ENCODE measurements around the gene FAT1. TPM values are rescaled to one million over a fixed set of nuclear protein-coding genes. Genes with fewer than 3 reads are reported as not detected.

The FAT1 gene
- total and polyA plus RNA-seq, 9 of the 15 experiments (the other 6 are each of a cell fraction or from before 2014, with no cell fraction given) = 6.0 to 38.4 (median 21.4) TPM

- Histone ChIP-seq H3K4me3 (no peak overlapping the region), H3K79me2 (ENCODE audit: control insufficient read depth, insufficient read depth, low read length) (no peaks in the 10 kb centered on the region), H4K20me1 (replicated peaks; ENCODE audit: control insufficient read depth, insufficient read depth, low read length) (no peaks in the 10 kb centered on the region), H3K9me3 (replicated peaks; ENCODE audit: control insufficient read depth, insufficient read depth, low read depth, low read length) (no peaks in the 10 kb centered on the region), H3K27ac (ENCODE audit: extremely low read depth, low read depth, low read length) (no peak overlapping the region), H3K4me2 (ENCODE audit: insufficient read depth, low read length) (no peak overlapping the region), H3K36me3 (ENCODE audit: control insufficient read depth, insufficient read depth, low read length) (no peaks in the 10 kb centered on the region), H2AFZ (ENCODE audit: low read depth, low read length) (no peak overlapping the region), H3K4me1 (replicated peaks in 1 of 2; ENCODE audit: control insufficient read depth in 2 of 2, insufficient read depth in 2 of 2, low read length in 2 of 2) (peaks cover 0 to 4% of the 10 kb centered on the region in 2 experiments; a peak in 1 of 5 replicates), H3K27me3 (ENCODE audit: control insufficient read depth in 2 of 2, insufficient read depth in 2 of 2, low read length in 2 of 2) (no peaks in the 10 kb centered on the region), H3K9me1 (ENCODE audit: control insufficient read depth, insufficient read depth, low read length) (no peaks in the 10 kb centered on the region), H3K9ac (ENCODE audit: insufficient read depth in 1 of 2, low read depth in 2 of 2, low read length in 2 of 2) (no peak overlapping the region)
- intact Hi-C loops (cut with micrococcal nuclease) (no loop called here), in situ Hi-C loops (cut with MboI) (no loop called here)
- CTCF ChIA-PET (ENCODE audit: low intra/inter-chr PET ratio) = interaction anchor here (0.6 kb wide), 1 partner anchor 11 kb away, joined by 3 read pairs; no protein-coding TSS in a partner anchor
- DNase-seq (ENCODE audit: extremely low read depth in 1 of 4, low spot score in 3 of 4) (no peak), ATAC-seq (no peak), FAIRE-seq (no peak)
- no peak for TF ChIP-seq POLR2G (IDR thresholded peaks at IDR 0.05; ENCODE audit: low read depth, low read length)
- no peak for TF ChIP-seq SMARCE1 (IDR thresholded peaks at IDR 0.05)
- TF ChIP-seq ILK (tag; IDR thresholded peaks at IDR 0.05; ENCODE audit: borderline replicate concordance, low read depth) = no peak
- TF ChIP-seq ZMIZ1 (IDR thresholded peaks at IDR 0.05; ENCODE audit: low read depth in 2 of 2, low read length in 2 of 2) = no peak
- TF ChIP-seq SAP30 (IDR thresholded peaks at IDR 0.05; ENCODE audit: borderline replicate concordance, insufficient read depth, low read depth, low read length, poor library complexity, severe bottlenecking) = no peak
- no peak for TF ChIP-seq ZNF449 (CRISPR knock-in tag; IDR thresholded peaks at IDR 0.05)
- BruUV-seq (replicated peaks) = no TSS peak
- WGBS (ENCODE audit: insufficient coverage, low coverage, missing lambda C conversion rate) = 58% methylated on average over 3 of the region's 3 CpGs
- POLR2A ChIA-PET = interaction anchor here (1.3 kb wide), 1 partner anchor 11 kb away, joined by 3 read pairs; no protein-coding TSS in a partner anchor
These were observed 73.1 kb downstream of the FAT1 start for GRCh38 chr4:186650401-186651180.
